ENCODE data around the gene FZD2.
"Not testable (repeated sequence)": the region's sequence is repeated elsewhere in the genome, so short reads cannot be mapped to it uniquely, and the experiment has no call there.

DNA sequence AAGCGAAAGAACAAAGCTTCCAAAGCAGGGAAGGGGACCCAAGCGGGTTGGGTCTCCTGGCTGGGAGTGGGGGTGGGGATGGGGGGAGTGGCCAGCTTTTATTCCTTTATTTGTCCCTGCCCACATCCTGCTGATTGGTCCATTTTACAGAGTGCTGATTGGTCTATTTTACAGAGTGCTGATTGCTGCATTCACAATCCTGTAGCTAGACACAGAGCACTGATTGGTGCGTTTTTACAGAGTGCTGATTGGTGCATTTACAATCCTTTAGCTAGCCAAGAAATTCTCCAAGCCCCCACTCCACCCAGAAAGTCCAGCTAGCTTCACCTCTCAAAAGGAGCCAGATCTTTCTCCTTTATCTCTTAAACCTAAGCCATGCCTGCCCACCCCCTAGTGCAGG lies 19.4 kb upstream of the FZD2 start:
- TF ChIP-seq, protein P1, sequence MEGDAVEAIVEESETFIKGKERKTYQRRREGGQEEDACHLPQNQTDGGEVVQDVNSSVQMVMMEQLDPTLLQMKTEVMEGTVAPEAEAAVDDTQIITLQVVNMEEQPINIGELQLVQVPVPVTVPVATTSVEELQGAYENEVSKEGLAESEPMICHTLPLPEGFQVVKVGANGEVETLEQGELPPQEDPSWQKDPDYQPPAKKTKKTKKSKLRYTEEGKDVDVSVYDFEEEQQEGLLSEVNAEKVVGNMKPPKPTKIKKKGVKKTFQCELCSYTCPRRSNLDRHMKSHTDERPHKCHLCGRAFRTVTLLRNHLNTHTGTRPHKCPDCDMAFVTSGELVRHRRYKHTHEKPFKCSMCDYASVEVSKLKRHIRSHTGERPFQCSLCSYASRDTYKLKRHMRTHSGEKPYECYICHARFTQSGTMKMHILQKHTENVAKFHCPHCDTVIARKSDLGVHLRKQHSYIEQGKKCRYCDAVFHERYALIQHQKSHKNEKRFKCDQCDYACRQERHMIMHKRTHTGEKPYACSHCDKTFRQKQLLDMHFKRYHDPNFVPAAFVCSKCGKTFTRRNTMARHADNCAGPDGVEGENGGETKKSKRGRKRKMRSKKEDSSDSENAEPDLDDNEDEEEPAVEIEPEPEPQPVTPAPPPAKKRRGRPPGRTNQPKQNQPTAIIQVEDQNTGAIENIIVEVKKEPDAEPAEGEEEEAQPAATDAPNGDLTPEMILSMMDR (IDR thresholded peaks at IDR 0.05): not testable (repeated sequence)
- TF ChIP-seq POLR2A (IDR thresholded peaks at IDR 0.05): not testable (repeated sequence)
